OCI-LY3 (cell line): Measurements from ENCODE around the gene ZKSCAN5.

ENCODE experiments used
- EZH2phosphoT487 ChIP-seq: fragments of 200-600 bp; shearing (Covaris generic); IDR thresholded peaks from 2 replicates; pipeline ENCODE4 v1.6.1; 2018; ENCODE audit warnings: antibody characterized with exemption, mixed run types, low read depth
- TF ChIP-seq, protein P1 (sequence below): fragments of 200-600, 300-600 bp; sonication (generic); IDR thresholded peaks from 2 replicates; pipeline ENCODE4 v1.5.1; 2014; ENCODE audit warnings: antibody characterized with exemption, low read length, low read depth

DNA sequence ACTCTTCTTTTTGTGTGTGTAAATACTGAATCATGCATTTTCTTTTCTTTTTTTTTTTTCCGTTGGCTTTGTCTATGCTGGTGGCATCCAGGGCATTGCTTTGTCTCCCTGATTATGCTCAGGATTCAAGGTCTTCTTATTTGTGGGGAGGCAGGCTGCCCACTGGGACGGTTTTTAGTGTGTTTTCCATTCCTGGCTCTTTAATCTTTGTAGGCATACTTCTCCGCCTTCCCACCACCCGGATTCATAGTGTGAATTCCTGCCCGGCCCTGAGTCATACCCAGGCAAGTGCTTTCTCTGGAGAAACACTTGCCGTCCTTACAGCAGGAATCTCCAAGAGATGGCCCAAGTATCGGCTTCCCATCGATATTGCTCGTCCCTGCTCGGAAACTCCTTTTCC lies 59.2 kb downstream of the ZKSCAN5 start:
- TF ChIP-seq, protein P1, sequence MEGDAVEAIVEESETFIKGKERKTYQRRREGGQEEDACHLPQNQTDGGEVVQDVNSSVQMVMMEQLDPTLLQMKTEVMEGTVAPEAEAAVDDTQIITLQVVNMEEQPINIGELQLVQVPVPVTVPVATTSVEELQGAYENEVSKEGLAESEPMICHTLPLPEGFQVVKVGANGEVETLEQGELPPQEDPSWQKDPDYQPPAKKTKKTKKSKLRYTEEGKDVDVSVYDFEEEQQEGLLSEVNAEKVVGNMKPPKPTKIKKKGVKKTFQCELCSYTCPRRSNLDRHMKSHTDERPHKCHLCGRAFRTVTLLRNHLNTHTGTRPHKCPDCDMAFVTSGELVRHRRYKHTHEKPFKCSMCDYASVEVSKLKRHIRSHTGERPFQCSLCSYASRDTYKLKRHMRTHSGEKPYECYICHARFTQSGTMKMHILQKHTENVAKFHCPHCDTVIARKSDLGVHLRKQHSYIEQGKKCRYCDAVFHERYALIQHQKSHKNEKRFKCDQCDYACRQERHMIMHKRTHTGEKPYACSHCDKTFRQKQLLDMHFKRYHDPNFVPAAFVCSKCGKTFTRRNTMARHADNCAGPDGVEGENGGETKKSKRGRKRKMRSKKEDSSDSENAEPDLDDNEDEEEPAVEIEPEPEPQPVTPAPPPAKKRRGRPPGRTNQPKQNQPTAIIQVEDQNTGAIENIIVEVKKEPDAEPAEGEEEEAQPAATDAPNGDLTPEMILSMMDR, result no peak
- TF ChIP-seq EZH2phosphoT487, result no peak
